D721Med (cell line): ENCODE measurements around the gene STMP1.

ENCODE experiments used
- DNase-seq: peaks from one replicate; pipeline ENCODE4 v3.0.0; 2011; ENCODE audit warnings: low spot score; ENCODE audit not compliant: insufficient read length
- FAIRE-seq: peaks from 2 replicates; lab custom pipeline; 2011; peaks lifted over from hg19 to GRCh38; lab: Jason Lieb, UNC
- TF ChIP-seq, protein P1 (sequence below): IDR thresholded peaks from 2 replicates; pipeline ENCODE4 v1.5.1; 2012; ENCODE audit warnings: mild to moderate bottlenecking, control low read depth; ENCODE audit not compliant: insufficient read depth; ENCODE audit errors: missing control alignments

Gene STMP1

DNA sequence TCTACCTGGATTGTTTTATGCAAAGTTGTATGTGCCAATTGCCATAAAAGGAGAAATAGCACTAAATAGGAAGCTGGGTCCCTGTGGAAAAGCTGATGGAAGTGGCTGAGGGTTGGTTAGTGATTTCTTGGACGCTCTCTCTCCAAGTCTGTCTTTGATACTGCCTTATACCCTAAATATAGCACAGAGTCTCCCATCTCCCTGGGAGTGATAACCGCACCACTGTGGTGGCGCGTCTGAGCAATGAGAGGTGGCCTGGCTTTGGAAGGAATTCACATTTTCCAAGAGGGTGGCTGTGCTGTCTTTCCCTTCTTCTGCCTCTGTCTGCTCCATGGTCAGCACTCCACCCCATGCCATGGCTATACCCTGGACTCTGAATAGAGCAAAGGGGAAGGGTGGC is 31.2 kb downstream of the STMP1 start:
- TF ChIP-seq, protein P1, sequence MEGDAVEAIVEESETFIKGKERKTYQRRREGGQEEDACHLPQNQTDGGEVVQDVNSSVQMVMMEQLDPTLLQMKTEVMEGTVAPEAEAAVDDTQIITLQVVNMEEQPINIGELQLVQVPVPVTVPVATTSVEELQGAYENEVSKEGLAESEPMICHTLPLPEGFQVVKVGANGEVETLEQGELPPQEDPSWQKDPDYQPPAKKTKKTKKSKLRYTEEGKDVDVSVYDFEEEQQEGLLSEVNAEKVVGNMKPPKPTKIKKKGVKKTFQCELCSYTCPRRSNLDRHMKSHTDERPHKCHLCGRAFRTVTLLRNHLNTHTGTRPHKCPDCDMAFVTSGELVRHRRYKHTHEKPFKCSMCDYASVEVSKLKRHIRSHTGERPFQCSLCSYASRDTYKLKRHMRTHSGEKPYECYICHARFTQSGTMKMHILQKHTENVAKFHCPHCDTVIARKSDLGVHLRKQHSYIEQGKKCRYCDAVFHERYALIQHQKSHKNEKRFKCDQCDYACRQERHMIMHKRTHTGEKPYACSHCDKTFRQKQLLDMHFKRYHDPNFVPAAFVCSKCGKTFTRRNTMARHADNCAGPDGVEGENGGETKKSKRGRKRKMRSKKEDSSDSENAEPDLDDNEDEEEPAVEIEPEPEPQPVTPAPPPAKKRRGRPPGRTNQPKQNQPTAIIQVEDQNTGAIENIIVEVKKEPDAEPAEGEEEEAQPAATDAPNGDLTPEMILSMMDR: no peak
- no peak for FAIRE-seq
- DNase-seq: no peak

DNA sequence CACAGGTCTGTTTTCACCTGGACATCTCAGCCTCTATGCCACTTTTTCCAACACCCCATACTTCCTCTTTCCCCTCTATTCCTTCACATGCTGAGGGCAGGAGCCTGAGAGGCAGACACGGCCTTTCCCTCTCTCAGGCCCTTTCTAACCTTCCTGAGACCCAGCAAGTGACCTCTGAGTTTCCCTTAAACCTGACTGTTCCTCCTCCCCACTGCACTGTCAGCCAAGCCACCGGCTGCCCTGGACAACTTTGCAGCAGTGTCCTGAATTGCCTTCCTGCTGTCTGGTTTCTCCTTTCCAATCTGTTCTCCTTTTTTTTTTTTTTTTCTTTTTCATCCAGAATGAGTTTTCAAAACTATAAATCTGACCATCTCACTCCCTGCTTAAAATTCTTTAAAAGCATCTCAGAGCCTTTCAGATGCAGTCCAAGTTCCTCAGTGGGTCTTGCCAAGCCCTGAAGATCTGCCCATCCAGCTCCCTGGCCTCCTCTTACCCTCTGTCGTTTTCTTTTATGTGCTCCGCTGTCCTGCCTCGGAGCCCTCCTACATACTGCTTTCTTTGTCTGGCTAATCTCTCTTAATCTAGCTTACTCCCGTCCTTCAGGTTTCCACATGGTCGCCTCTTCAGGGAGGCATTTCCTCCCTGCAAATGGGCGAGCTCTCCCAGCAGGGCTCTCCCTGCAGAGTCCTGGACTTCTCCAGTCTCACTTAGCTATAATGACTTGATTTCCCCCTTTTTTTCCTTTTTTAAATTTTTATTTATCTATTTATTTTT is 35.1 kb downstream of the STMP1 start:
- FAIRE-seq (no peak), DNase-seq (peak; percentile 63)
- TF ChIP-seq, protein P1: no peak

DNA sequence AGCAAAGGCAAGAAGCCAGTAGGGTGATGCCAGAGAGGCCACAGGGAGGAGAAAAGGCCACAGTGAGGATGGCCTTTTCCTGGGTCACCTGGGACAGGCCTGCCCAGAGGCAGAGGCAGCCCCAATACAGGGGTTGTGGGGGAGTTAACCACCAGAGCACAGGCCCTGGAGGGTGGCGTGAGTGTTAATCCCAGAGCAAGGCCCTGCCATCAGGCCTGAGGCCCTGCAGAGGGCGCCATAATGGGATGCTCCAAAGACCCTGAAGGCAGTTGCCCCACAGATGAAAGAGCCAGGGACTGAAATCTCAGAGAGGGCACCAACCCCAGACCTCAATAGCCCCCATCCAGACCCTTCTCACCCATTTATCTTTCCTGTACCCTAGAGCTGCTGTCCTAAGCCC is 41.8 kb downstream of the STMP1 start:
- FAIRE-seq: no peak
- DNase-seq: no peak

DNA sequence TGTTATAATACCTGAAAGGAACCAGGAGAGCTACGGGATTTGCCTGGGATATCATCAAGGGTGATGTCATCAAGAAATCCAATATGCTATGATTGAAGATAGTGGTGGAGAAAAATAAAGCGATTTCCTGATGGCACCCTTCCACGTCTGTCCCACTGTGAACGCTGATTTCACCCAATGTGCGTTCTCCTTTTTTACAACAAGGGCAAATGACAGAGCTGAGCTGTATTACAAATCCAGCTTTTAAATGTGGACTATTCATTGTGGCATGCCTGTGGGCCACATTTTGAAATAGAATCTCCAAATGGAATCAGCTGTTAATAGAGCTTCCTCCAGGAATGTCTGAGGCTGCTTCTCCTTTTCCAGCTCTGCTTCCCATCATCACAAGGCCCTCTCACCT is 42.4 kb downstream of the STMP1 start:
- TF ChIP-seq, protein P1: no peak

More for the DNA sequence above, 41.8 kb downstream of the STMP1 start:
- TF ChIP-seq, protein P1: peak; percentile 33

DNA sequence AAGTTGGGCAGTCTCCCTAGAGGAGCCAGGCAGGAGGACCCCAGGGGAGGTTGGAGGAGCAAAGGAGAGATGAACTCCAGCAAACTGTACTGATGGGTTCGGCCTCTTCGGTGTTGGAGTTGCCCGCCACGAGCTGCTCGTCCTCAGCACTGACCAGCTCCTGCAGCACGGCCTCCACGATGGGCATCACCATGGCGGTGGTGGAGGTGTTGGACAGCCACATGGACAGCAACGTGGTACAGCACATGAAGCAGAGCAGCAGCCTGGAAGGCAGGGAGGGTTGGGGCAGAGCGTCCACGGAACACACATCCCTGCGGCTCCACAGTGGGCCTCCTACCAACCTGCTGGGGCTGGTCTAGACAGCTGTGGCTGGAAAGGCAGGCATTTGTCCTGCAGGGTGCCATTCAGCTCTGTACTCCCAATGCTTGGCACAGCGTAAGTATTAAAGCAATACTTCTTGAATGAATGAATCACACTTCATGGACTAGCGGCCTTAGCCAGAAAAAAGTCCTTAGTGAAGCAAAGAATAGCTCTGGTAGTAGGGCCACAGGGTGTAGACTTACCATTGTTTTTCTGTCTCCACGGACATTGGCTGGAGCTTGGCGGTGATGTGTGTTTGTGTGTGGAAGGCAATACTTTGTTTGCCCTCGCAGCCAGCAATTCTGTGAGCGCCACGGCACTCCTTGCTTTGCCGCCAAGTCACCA is 43.9 kb downstream of the STMP1 start:
- TF ChIP-seq, protein P1: no peak
- DNase-seq (no peak), FAIRE-seq (no peak)

More for the DNA sequence above, 42.4 kb downstream of the STMP1 start:
- FAIRE-seq (no peak), DNase-seq (no peak)

GRCh38 chr7:135706858-135707569 is 44.7 kb downstream of the STMP1 start:
- DNase-seq (no peak), FAIRE-seq (no peak)
- TF ChIP-seq, protein P1: no peak
